Caco-2 (cell line): ENCODE measurements around the gene FCMR. TPM values are rescaled to one million over a fixed set of nuclear protein-coding genes. Genes with fewer than 3 reads are reported as not detected.
"Not testable (repeated sequence)": the region's sequence is repeated elsewhere in the genome, so short reads cannot be mapped to it uniquely, and the experiment has no call there.

Experiments
- BruUV-seq: library from RNA; stranded (reverse); fragments of 400-500 nt; replicated peaks from 2 replicates; lab custom pipeline; 2021; lab: Mats Ljungman, UMichigan
- CTCF ChIA-PET: fragments of 300-600 bp; sonication (Branson Sonifier 250); formaldehyde crosslinking; loops from one replicate; lab custom pipeline; 2022; ENCODE audit warnings: antibody characterized with exemption; lab: Charles Lee
- POLR2A ChIA-PET: fragments of 300-600 bp; sonication (Branson Sonifier 250); formaldehyde crosslinking; loops from one replicate; lab custom pipeline; 2022; ENCODE audit warnings: antibody characterized with exemption; lab: Charles Lee
- DNase-seq, 2 experiments: peaks; one replicate each; pipeline versions ENCODE4 v3.0.0 to v3.0.0-alpha.2; 2020 to 2022
- H3K27me3 ChIP-seq: replicated peaks from 2 replicates; pipeline ENCODE4 v1.6.0; 2011; ENCODE audit warnings: low read length; ENCODE audit not compliant: control insufficient read depth, insufficient read depth
- H3K36me3 ChIP-seq: 2 replicates; pipeline ENCODE4 v1.5.1; 2011; ENCODE audit warnings: low read length; ENCODE audit not compliant: control insufficient read depth, insufficient read depth
- H3K4me1 ChIP-seq: fragments of 250-450 bp; sonication (Bioruptor Pico); 2 replicates; pipeline ENCODE4 v1.5.1; 2020; ENCODE audit warnings: mild to moderate bottlenecking
- H3K4me3 ChIP-seq: 2 replicates; pipeline ENCODE4 v1.5.1; 2011; ENCODE audit warnings: low read depth, mild to moderate bottlenecking, control low read depth, low read length
- H3K9me3 ChIP-seq: fragments of 250-450 bp; sonication (Bioruptor Pico); 2 replicates; pipeline ENCODE4 v1.5.1; 2020; ENCODE audit warnings: mild to moderate bottlenecking, moderate library complexity
- H3K27ac Mint-ChIP-seq: one replicate; pipeline ENCODE4 v1.8.0; 2022; ENCODE audit warnings: mixed read lengths; ENCODE audit not compliant: unreplicated experiment
- H3K27me3 Mint-ChIP-seq: one replicate; pipeline ENCODE4 v1.8.0; 2022; ENCODE audit warnings: mixed read lengths; ENCODE audit not compliant: insufficient read depth, unreplicated experiment
- H3K36me3 Mint-ChIP-seq: one replicate; pipeline ENCODE4 v1.8.0; 2022; ENCODE audit warnings: mild to moderate bottlenecking, mixed read lengths; ENCODE audit not compliant: insufficient read depth, unreplicated experiment
- H3K4me1 Mint-ChIP-seq: one replicate; pipeline ENCODE4 v1.8.0; 2022; ENCODE audit warnings: low read depth, mixed read lengths; ENCODE audit not compliant: unreplicated experiment
- H3K4me3 Mint-ChIP-seq: one replicate; pipeline ENCODE4 v1.8.0; 2022; ENCODE audit warnings: mild to moderate bottlenecking, moderate library complexity, mixed read lengths; ENCODE audit not compliant: unreplicated experiment
- H3K9me3 Mint-ChIP-seq: one replicate; pipeline ENCODE4 v1.8.0; 2022; ENCODE audit warnings: mixed read lengths; ENCODE audit not compliant: unreplicated experiment
- CTCF ChIP-seq, 2 experiments: fragments of 200-600 bp in 1 of 2; IDR thresholded peaks; 1 replicate in 1 of 2; 2 replicates in 1 of 2; pipeline versions ENCODE4 v1.5.1 to v1.8.0; 2011 to 2022; ENCODE audit warnings: antibody characterized with exemption in 1 of 2, control low read depth in 1 of 2, inconsistent platforms in 1 of 2, low read depth in 1 of 2, low read length in 1 of 2, mild to moderate bottlenecking in 1 of 2, moderate library complexity in 1 of 2; ENCODE audit not compliant: insufficient read depth in 1 of 2, severe bottlenecking in 1 of 2, unreplicated experiment in 1 of 2
- intact Hi-C: fragments of 100-400 bp; cut with micrococcal nuclease; formaldehyde crosslinking; loops from one replicate; pipeline ENCODE4 v1.10.0; 2022; ENCODE audit not compliant: unreplicated experiment
- total RNA-seq: library from RNA; stranded (reverse); gene quantifications from 2 replicates; pipeline ENCODE4 v1.2.3, GENCODE V29; 2022

Gene FCMR
- total RNA-seq, 1 experiment from 2014 or later = not detected

GRCh38 chr1:206855859-206856258 lies 65.9 kb downstream of the FCMR start:
- DNase-seq = no peak
- H3K4me1 ChIP-seq = no peaks in the 10 kb centered on the region
- Mint-ChIP-seq H3K27me3 (peaks cover 7% of the 10 kb centered on the region), H3K4me1 (peaks cover 6% of the 10 kb centered on the region), H3K27ac (no peak overlapping the region), H3K36me3 (no peaks in the 10 kb centered on the region), H3K9me3 (peaks cover 6% of the 10 kb centered on the region), H3K4me3 (no peak overlapping the region)
- CTCF ChIA-PET = interaction anchor here (1.0 kb wide), 1 partner anchor 57 kb away, joined by 5 read pairs; no protein-coding TSS in a partner anchor
- intact Hi-C loops = loop anchor here (2.0 kb wide), 1 partner anchor 127 kb away; no protein-coding TSS in a partner anchor
- no peak overlapping the region for H3K4me3 ChIP-seq
- no TSS peak for BruUV-seq
- no peaks in the 10 kb centered on the region for H3K36me3 ChIP-seq
- POLR2A ChIA-PET = no interaction called here
- no peak for TF ChIP-seq CTCF (IDR thresholded peaks at IDR 0.05; ENCODE audit: insufficient read depth in 1 of 2, low read depth in 1 of 2, low read length in 1 of 2, severe bottlenecking in 1 of 2, unreplicated experiment in 1 of 2)
- no peaks in the 10 kb centered on the region for H3K27me3 ChIP-seq
- H3K9me3 ChIP-seq = peaks cover 13% of the 10 kb centered on the region

GRCh38 chr1:206854401-206855129 lies 67.2 kb downstream of the FCMR start:
- Mint-ChIP-seq H3K9me3 (no peaks in the 10 kb centered on the region), H3K27ac (no peak overlapping the region), H3K36me3 (no peaks in the 10 kb centered on the region), H3K4me3 (no peak overlapping the region), H3K4me1 (peaks cover 6% of the 10 kb centered on the region), H3K27me3 (peaks cover 16% of the 10 kb centered on the region)
- no peaks in the 10 kb centered on the region for H3K4me1 ChIP-seq
- H3K4me3 ChIP-seq = no peak overlapping the region
- BruUV-seq = no TSS peak
- H3K27me3 ChIP-seq = no peaks in the 10 kb centered on the region
- intact Hi-C loops = loop anchor here (5.0 kb wide), 1 partner anchor 58 kb away; no protein-coding TSS in a partner anchor
- no peak for DNase-seq
- ChIA-PET CTCF (interaction anchor here (0.6 to 0.8 kb wide), 6 partner anchors 9 to 117 kb away, joined by 3 to 6 read pairs (median 5); no protein-coding TSS in a partner anchor), POLR2A (interaction anchor here (0.6 kb wide), 1 partner anchor 12 kb away, joined by 9 read pairs; no protein-coding TSS in a partner anchor)
- peaks cover 13% of the 10 kb centered on the region for H3K9me3 ChIP-seq
- TF ChIP-seq CTCF (IDR thresholded peaks at IDR 0.05; ENCODE audit: insufficient read depth in 1 of 2, low read depth in 1 of 2, low read length in 1 of 2, severe bottlenecking in 1 of 2, unreplicated experiment in 1 of 2) = no peak
- no peaks in the 10 kb centered on the region for H3K36me3 ChIP-seq

- DNase-seq, H3K27me3 ChIP-seq, H3K4me1 Mint-ChIP-seq, H3K4me3 ChIP-seq, H3K36me3 Mint-ChIP-seq, H3K27ac Mint-ChIP-seq, H3K9me3 Mint-ChIP-seq, POLR2A ChIA-PET, H3K36me3 ChIP-seq, BruUV-seq, H3K4me1 ChIP-seq, H3K4me3 Mint-ChIP-seq: not testable (repeated sequence)
- CTCF ChIA-PET = interaction anchor here (0.6 kb wide), 1 partner anchor 17 kb away, joined by 5 read pairs; no protein-coding TSS in a partner anchor
- H3K27me3 Mint-ChIP-seq = peaks cover 17% of the 10 kb centered on the region
- H3K9me3 ChIP-seq = peaks cover 13% of the 10 kb centered on the region
- intact Hi-C loops = loop anchor here (5.0 kb wide), 1 partner anchor 59 kb away; no protein-coding TSS in a partner anchor
Measured at GRCh38 chr1:206853696-206854095, 68.0 kb downstream of the FCMR start.

Other genes starting within 250 kb of the FCMR start
- gene MAPKAPK2, start 237.0 kb downstream of the FCMR start, total RNA-seq = 88.2 and 96.8 TPM in 2 replicates
- not detected in 2 replicates for gene IL19, start 151.2 kb downstream of the FCMR start, total RNA-seq
- gene IL10, start 149.4 kb downstream of the FCMR start, total RNA-seq = not detected in 2 replicates
- gene IL20, start 56.3 kb downstream of the FCMR start, total RNA-seq = not detected in 2 replicates
- gene IL24, start 24.5 kb downstream of the FCMR start, total RNA-seq = not detected in 2 replicates
- not detected in 2 replicates for gene PIGR, start 24.5 kb upstream of the FCMR start, total RNA-seq
- gene FCAMR, start 48.5 kb upstream of the FCMR start, total RNA-seq = 0.18 TPM in 1 of 2 replicates, not detected in the other
- 8.7 and 10.4 TPM in 2 replicates for gene C1orf116, start 110.8 kb upstream of the FCMR start, total RNA-seq
- 11.8 and 11.9 TPM in 2 replicates for gene YOD1, start 129.3 kb upstream of the FCMR start, total RNA-seq
- gene PFKFB2, start 131.3 kb upstream of the FCMR start, total RNA-seq = 36.4 and 38.9 TPM in 2 replicates
- gene C4BPB, start 166.9 kb upstream of the FCMR start, total RNA-seq = 93.0 and 99.8 TPM in 2 replicates
- 10.6 and 12.7 TPM in 2 replicates for gene C4BPA, start 182.3 kb upstream of the FCMR start, total RNA-seq